Measurements from ENCODE around the gene DUSP1.
"Not testable (repeated sequence)": the region's sequence is repeated elsewhere in the genome, so short reads cannot be mapped to it uniquely, and the experiment has no call there.

DUSP1 gene

DNA sequence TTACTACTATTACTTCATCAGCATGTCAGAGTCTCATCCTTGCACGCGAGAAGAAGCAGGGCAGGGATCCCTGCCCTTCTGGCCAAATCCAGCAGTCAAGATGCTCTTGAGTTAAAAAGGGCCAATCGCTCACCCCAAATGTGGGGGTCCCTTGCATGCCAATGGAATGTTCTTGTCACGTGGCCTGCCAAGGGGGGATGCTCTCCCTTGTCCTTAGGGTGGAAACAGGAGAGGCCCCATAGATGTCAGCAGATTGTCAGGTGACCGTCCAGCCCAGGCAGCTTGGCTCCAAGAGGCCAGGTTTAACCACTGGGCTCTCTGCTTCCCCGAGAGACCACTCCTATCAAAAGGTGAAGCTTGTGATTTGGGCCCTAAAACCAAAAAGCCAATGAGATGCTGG lies 25.3 kb upstream of the DUSP1 start:
- DNase-seq, result no peak

DNA sequence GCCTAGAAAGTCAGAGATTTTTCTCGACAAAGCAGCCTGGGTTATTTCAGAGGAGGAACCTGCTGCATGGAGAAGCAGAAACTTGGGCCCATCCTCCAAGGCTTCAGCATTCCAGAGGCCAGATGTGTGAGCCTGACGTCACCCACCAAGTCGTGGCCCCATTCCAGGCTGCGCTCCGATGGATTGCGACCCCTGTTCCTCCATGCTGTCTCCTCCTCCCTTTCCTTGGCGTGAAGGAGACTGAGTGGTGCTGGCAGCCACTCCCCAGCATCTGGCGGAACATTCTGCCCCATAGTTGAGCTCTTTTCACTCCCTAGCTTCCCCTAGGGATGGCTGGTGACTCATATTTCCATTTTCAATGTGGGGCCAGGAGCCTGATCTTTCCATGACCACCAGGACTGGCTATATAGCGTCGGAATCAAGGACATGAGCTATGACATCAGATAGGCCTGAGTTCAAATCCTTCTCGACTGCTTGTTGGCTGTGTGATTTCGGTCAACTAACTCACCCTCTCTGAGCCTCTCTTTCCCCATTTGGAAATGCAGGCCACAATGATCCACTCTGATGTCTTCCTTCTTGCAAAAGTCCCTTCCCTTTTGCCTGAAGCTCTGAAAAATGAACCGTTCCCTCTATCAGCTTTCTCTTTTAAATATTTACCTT lies 24.5 kb upstream of the DUSP1 start:
- DNase-seq, result no peak

DNA sequence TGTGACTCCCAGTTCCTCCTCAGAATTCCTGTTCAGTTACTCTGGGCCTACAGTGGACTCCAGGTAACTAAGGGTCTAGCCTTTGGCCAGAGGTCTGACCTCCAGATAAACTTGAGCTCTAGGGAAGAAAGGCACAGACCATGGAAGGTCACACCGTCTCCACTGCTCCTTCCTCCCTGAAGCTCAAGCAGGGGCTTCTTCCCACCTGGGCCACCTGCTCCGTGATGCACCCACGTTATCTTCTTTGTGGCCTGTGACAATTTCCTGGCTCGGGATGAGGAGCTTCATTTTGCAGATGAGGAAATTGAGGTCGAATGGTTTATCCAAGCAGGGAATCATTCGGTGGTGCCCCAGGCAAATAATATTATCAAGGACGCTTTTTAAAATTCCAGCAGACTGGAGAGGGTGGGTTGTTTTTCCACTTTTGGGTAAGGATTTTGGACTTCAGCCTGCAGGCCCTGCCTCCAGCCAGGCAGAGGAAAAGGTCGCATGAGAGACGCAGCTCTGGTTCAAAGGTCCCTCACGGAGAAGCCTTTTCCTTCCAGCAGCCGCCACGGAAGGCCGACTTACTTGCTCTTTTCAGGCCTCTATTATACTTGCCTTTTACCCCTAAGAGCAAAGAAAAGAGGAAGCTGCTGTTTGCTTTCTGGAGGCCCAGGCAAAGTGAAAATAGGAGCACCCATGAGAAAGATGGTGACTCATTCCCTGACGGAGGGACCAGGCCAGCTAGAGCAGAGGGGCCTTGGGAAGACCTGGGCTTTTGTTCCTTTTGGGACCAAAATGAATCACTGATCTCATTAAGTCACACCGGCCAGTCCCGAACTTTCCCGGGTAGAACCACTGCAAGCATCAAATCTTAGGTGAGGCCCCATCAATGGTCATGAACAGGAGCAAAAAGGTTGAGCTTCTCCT lies 22.8 kb upstream of the DUSP1 start:
- no peak for DNase-seq

DNA sequence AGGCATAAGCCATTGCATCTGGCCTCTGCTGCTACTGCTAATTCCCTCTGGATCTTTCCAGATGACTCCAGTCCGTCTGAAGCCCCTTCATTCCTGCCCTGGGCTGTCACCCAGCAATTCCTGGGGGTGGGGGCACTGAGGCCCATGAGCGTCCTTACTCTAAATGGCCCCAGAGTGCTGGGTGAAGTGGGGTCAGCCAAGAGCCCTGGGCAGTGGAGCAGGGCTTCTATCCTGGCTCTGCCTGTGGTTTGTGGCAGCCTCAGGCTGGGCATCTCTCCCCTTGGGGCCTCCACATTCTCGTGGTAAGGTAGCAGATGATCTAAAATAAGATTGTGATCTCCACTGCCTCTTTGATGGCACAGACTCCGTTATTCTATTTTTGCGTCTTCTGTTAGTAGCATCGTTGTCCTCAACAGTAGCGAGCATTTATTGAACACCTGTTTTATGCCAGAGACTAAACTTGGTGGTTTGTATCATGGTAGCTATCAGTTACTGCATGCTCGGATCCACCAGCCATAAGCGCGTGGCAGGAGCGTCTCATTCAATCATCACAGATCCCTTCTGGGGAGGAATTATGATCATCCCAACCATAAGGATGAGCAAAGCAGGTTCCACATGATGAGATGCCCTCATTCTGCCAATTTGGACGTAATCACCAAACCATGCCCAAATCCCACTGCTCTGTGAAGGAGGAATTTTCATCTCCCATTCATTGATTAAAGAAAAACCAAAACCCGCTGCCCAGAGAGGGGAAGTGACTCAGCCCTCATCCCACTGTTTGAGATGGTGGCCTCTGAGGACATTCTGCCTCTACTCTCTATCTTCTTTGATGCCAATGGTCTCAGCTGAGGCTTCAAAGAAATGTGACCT lies 21.9 kb upstream of the DUSP1 start:
- DNase-seq, result no peak

DNA sequence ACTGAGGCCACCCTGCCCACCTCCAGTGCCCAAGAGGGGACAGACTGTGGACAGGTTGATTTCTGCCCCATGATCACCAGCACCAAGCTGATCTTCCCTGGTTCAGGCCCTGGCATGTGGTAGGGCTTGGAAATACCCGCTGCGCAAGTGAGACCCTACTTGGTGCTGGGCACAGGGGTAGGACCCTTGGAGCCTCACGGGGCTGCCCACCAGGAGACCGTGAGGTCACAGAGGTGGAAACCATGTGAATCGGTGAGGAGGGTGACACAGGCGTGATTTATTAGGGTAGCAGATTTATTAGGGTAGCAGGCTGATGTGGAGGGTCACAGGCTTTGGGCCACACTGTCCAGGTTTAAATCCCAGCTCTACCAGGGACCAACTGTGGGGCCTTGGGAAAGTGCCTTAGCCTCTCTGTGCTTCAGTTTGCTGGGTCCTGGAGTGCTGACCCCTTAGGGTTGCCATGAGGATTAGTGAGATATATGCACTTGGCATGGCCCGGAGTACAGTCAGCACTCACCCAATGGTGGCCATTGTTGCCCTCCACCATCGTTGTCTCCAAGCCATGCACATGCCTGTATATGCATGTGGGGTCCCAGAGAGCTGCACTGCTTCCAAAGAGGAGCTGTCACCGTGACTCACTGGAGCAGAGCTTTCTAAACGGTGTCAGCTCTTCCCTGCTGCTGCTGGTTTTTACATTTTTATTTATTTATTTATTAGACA lies 20.9 kb upstream of the DUSP1 start:
- DNase-seq, result no peak

DNA sequence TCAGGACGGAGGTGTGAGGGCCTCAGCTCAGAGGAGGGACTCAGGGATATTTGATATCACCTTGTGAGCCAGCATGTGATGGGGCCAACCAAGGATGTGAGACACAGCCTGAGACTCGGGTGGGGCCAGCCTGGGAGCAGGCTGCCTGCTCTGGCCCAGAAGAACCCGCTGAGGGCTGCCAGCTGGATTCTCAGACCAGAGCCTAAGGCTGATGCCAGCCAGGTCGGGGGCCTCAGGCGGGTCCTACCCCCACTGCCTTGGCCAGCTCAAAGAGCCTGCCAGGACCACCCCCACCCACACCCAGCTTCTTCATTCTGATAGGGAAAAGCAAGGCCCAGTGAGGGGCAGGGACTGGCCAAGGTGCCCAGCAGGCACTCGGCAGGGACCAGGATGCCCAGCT lies 20.3 kb upstream of the DUSP1 start:
- no peak for DNase-seq

DNA sequence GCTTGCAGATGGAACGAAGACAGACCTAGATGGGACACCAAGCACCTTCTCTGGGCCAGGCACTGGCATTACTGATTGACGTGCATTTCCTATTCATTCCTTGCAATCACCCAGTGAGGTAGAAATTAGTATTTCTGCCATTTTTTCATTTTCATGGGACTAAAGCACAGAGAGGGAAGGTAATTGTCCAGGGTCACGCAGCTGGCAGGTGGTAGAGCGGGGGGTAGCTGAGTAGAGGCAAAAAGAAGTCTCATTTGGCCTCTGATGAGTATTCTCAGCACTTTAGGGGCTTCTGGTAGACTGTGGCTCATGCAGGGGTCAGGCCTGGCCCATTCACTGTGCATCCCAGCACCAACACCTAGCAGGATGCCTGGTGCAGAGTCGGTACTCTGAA lies 19.5 kb upstream of the DUSP1 start:
- DNase-seq, result no peak

DNA sequence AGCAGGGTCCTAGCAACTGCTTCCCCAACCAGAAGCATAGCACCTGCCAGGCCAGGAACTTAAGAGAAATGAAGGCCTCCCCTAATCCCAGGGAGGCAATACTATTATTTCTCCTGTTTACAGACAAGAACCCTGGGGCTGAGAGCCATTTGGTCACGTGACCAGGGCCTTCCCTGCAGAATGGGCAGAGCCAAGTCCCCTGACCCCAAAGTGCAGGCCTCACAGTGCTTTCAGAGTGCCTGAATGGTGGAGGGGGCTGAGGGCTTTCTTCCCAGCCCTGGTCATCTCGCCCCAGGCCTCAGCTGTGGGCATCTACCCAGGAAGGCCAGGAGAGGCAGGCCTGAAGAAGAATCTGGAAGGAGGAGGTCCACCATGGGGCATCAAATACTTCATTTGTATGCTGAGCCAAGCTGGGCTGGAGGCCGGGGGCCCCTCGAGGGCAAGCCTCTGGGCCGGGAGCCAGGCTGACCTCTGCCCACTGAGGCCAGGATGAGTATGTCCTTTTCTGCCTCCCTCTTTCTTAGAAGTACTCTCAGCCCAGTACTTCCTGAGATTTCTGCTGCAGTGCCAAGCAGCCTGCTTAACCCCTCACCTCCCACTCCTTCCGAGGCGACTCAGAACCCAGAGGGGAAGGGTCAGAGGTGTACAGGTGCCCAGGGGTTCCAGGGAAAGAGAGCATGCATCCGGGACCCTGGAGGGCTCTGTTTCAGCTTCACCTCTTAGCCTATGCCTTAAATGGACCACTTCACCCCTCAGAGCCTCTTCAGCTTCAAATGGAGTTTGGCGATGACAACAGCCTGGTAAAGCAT lies 18.9 kb upstream of the DUSP1 start:
- DNase-seq, result peak in 1 of 2 donors; percentile 31

DNA sequence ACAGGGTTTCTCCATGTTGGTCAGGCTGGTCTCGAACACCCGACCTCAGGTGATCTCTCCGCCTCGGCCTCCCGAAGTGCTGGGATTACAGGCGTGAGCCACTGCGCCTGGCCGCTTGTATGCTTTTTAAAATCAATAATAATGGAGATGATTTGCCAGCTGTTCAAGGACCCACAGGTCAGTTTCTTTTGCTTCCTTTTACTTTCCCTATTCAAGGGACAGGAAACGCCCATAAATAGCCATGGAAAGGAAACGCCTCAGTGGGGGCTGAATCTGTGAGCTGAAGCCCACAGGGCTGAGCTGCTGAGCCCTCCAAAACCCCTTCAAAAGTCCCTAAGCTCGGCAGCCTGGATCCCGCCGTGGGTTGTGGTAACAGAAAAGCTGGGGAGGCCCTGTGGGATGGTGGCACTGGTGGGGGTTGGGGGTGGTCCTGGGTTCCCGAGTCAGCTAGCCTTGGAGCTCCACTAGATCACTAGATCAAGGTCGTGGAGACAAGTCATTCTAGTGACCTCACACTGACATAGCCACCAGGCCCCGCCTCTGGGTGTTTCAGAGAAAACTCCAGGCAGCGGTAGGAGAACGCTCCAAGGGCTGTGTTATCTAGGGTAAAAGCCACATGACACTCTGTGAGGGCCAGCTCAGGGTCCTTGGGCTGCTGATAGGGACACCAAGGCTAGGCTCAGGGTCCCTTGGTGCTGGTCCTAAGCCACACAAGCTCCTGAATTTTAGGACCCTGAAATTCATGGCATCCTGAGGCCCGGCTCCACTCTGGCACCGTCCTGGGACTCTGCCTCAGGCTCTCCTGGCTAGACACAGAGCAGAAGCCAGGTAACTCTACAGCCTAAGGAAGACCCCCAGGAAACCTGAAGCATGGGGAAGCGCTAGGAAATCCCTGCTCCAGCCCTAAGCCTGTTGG lies 18.0 kb upstream of the DUSP1 start:
- DNase-seq, result no peak

DNA sequence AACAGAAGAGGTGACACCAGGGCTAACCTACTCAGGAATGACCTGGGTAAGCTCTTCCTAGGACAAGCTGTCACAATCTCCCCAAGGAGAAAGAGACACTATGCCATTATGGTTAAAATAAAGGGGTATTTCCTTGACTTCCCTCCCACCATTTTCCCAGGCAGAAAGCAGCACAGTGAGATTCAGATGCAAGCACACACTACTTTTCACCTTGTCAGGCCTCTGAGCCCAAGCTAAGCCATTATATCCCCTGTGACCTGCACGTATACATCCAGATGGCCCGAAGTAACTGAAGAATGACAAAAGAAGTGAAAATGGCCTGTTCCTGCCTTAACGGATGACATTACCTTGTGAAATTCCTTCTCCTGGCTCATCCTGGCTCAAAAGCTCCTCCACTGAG lies 16.5 kb upstream of the DUSP1 start:
- DNase-seq, result not testable (repeated sequence)

DNA sequence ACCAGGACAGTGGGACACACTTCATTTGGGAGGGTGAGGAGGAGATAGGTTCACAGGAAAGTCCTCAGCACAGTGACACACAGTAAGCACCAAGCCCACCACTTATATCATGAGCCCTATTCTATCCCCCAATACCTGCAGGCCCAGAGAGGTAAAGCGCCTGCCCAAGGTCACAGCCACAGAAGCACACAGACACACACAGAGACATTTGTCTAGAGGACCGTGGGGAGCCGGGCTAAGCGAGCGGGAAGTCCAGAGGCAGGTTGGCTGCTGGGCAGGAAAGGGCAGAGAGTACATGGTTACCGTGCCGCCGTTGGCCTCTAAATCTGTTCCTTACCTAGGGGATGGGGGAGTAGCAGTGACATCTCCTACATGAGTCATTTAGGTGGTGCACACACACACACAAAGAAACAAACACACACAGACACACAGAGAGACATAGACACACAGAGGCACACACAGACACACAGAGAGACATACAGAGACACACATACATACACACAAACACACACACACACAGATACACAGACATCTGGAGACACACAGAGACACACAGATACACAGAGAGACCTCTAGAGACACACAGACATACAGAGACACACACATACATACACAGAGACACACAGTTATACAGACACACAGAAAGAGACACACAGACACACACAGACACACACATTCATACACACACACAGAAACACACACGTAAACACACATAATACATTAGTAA lies 15.9 kb upstream of the DUSP1 start:
- no peak for DNase-seq

DNA sequence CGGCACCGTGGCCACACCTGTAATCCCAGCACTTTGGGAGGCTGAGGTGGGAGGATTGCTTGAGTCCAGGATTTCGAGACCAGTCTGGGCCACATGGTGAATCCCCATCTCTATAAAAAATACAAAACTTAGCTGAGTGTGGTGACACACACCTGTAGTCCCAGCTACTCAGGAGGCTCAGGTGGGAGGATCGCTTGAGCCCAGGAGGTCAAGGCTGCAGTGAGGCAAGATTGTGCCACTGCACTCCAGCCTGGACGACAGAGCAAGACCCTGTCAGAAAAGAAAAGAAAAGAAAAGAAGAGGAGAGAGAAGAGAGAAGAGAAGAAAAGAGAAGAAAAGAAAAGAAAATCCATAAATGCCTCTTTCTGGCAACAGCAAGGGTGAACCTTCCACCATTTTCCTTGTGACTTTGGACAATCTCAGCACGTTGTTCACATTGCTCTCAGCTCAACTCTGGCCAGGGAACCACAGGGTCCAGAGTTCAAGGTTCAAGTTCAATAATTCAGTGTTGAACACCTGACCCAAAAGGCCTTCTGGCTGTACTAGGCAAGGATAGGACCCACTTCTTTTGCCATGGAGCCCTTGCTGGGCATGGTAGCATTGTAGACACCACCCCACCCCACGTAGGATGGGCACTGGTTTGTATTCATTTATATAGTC lies 14.6 kb upstream of the DUSP1 start:
- DNase-seq, result no peak

DNA sequence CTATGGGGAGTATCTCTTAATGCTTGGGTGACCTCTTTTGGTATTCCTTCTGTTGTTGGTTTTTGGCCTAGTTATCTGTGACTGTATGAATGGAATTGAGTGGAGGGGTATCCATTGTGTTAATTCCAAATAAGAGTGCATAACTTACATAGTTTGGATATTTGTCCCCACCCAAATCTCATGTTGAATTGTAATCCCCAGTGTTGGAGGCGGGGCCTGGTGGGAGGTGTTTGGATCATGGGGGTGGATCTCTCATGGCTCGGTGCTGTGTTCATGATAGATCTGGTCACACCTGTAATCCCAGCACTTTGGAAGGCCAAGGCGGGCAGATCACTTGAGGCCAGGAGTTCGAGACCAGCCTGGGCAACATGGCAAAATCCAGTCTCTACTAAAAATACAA lies 13.2 kb upstream of the DUSP1 start:
- DNase-seq, result not testable (repeated sequence)

DNA sequence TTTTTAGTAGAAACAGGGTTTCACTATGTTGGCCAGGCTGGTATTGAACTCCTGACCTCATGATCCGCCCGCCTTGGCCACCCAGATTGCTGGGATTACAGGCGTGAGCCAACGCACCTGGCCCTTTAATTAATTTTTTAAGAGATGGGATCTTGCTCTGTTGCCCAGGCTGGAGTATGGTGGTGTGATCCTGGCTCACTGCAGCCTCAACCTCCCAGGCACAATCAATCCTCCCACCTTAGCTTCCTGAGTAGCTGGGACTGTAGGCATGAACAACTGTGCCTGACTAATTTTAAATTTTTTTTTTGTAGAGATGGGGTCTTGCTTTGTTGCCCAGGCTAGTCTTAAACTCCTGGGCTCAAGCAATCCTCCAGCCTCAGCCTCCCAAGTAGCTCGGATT lies 12.3 kb upstream of the DUSP1 start:
- DNase-seq, result not testable (repeated sequence)

DNA sequence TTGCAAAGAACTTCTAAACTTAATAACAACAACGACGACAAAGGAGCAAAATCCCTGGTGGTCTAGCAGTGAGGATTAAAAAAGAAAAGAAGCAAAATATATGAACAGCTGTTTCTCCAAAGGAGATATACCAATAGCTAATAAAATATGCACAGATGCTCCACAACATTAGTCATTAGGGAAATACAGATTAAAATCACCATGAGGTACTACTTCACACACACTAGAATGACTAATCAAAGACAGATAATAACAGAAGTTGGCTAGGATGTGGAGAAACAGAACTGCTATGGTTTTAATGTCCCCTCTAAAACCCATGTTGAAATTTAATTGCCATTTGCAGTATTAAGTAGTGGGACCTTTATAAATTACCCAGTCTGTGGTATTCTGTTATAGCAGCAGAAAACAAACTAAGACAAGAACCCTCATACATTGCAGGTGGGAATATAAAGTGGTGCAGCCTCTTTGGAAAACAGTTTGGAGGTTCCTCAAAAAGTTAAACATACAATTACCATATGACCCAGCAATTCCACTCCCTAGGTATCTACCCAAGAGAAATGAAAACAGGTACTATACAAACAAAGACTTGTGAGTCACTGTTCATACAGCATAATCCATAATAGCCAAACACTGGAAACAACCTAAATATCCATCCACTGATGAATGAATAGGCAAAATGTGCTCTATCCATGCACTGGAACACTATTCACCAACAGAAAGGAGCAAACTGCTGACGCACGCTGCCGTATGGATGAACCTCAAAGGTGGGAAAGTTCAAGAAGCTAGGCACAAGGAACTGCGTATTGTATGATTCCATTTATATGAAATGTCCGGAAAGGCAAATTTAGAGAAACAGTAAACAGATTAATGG lies 11.4 kb upstream of the DUSP1 start:
- no peak for DNase-seq

DNA sequence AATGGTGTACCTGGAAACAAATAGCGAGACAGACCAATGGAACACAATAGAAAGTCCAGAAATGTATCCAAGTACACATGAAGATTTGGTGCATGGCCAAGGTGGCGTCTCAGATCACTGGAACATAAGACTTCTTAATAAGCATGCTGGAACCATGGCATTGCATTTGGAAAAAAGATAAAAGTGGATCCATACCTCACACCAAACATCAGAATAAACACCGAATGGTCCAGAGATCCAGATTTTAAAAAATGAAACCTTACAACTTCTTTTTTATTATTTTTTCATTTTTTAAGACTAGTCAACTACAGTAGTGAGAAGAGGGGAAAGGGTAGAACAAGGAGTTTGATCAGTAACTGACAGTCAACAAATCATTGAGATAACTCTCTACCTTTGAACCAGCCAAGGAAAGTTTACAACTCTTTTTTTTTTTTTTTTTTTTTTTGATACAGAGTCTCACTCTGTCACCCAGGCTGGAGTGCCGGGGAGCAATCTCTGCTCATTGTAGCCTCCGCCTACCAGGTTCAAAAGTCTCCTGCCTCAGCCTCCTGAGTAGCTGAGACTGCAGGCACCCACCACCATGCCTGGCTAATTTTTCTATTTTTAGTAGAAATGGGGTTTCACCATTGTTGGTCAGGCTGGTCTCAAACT lies 8.8 kb upstream of the DUSP1 start:
- DNase-seq, result no peak

DNA sequence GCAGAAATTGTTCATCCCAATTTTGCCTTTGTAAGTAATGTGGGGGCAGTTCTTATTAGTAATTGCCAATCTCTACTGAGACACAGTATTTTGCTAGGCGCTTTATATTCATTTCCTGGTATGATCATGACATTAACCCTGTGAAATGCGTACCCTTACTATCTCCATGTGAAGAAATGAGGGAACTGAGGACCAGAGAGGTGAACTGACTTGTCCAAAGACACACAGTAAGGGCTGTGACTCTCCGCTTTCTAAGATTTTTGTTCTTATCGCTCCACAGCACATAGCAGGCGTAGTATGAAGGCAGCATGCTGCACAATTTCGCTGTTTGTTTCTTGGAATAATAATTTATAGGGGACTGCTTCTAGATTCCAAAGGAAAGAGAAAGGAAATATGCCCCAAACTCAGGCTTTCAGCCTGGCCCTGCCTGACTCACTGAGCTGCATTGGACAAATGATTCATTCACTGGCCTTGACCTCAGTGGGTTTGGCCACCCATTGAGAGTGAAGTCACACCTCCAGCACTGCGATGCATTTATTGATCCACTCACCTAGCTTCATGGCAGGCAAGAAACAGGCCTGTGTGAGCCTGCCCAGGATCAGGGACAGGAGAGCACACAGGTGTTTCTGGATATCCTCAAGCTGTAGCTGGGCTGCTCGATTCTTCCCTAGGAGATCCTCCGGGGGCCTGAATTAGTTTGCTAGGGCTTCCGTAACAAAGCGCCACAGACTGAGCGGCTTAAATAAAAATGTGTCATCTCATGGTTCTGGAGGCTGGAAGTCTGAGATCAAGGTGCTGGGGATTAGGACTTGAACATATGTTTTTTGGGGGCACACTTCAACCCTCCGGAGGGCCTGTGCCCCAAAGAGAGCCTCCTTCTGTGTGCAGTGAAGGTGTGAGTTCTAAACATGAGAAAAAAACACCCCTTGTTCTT lies 7.2 kb upstream of the DUSP1 start:
- DNase-seq, result no peak

All from hippocampal formation (tissue), 2 donors.